MM.1S (cell line): ENCODE results near the gene PAX9.

Experiments used
- EZH2 ChIP-seq: fragments of 300-600 bp; sonication (generic); optimal IDR thresholded peaks from 2 replicates; pipeline ENCODE3; 2017; ENCODE audit warnings: low read depth, mild to moderate bottlenecking, antibody characterized with exemption, low read length, mixed read lengths
- EZH2phosphoT487 ChIP-seq: fragments of 300-600 bp; sonication (generic); IDR thresholded peaks from 2 replicates; pipeline ENCODE4 v1.6.1; 2018; ENCODE audit warnings: antibody characterized with exemption, low read length
- TF ChIP-seq, protein P1 (sequence below): fragments of 300-600 bp; sonication (generic); IDR thresholded peaks from 2 replicates; pipeline ENCODE4 v1.5.1; 2016; ENCODE audit warnings: antibody characterized with exemption, low read length, mixed read lengths

DNA sequence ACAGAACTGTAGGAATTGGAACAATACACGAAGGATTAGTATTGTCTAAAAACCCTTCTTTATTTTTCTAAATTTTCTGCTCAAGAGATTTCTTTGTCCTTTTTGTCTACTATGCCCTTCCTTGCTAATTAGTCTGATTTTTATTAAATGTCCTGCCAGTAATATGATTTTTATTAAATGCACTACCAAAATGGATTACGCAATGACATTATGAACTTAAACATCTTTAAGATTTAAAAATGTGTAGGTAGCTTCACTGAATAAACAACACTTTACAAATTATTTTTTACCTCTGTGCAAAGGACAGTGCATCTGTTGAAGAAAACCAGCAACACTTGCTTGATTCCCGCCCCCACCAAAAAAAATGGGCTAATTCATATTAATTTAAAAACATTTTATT lies 8.2 kb upstream of the PAX9 start:
- TF ChIP-seq, protein P1, sequence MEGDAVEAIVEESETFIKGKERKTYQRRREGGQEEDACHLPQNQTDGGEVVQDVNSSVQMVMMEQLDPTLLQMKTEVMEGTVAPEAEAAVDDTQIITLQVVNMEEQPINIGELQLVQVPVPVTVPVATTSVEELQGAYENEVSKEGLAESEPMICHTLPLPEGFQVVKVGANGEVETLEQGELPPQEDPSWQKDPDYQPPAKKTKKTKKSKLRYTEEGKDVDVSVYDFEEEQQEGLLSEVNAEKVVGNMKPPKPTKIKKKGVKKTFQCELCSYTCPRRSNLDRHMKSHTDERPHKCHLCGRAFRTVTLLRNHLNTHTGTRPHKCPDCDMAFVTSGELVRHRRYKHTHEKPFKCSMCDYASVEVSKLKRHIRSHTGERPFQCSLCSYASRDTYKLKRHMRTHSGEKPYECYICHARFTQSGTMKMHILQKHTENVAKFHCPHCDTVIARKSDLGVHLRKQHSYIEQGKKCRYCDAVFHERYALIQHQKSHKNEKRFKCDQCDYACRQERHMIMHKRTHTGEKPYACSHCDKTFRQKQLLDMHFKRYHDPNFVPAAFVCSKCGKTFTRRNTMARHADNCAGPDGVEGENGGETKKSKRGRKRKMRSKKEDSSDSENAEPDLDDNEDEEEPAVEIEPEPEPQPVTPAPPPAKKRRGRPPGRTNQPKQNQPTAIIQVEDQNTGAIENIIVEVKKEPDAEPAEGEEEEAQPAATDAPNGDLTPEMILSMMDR: no peak
- TF ChIP-seq EZH2phosphoT487: no peak
- no peak for TF ChIP-seq EZH2
